NCI-H2029 (cell line): ENCODE data around the gene SLC16A3.

Source experiments
- DNase-seq: peaks from one replicate; lab custom pipeline; 2025; lab: John Stamatoyannopoulos, UW

SLC16A3 gene

GRCh38 chr17:82269138-82269881 is 40.5 kb downstream of the SLC16A3 start:
- no peak for DNase-seq

- no peak for DNase-seq
Measured at GRCh38 chr17:82269882-82270500, 41.1 kb downstream of the SLC16A3 start.

GRCh38 chr17:82270651-82271050 is 41.8 kb downstream of the SLC16A3 start:
- no peak for DNase-seq

- no peak for DNase-seq
Measured at GRCh38 chr17:82271401-82271800, 42.6 kb downstream of the SLC16A3 start.

- DNase-seq = no peak
Measured at GRCh38 chr17:82272495-82273326, 43.9 kb downstream of the SLC16A3 start.

- peak; percentile 71 for DNase-seq
Measured at GRCh38 chr17:82273327-82274133, 44.7 kb downstream of the SLC16A3 start, which contains the start of gene CSNK1D. Gene CSNK1D, minus strand, starts transcription at chr17:82273700. Its CDS starts 319 bp downstream, at chr17:82273381.

DNA sequence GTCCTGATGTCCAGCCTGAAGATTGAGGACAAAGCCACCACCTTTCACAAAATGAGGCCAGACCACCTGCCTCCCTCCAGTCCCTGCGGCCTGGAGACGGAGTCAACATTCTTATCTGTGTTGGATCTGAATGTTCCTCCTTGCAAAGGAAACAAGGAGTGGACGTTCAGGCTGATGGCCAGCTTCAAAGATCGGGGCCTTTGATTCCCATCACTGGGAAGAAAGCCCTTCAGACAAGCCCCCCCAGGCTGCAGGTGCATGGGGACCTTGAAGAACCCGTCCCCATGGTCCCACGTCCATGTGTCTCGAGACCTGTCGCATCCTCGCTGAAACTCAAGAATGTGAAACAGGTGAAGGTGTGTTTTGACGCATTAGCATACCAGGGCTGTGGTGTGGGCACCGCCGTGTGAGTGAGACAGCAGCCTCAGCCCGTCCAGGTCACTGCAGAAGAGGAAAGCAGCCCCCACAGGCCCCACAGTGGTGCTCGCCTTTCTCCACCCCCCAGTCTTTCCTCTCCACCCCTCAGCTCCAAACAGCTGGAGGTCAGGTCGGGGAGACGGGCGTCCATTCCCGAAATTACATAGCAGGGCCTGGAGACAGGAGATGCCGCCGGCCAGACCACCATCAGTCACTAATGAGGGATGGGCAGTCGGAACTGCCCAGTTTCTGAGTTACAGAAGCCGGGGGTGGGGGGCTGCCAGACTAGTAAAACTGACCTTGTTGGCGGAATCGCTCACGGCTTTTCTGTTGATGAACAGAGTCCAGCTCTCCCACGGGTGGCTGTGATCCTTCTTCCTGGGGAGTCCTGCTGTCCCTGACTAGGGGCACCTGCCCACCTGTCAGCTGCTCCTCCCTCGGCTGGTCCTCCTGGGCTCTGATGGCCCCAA is 45.5 kb downstream of the SLC16A3 start:
- no peak for DNase-seq

DNA sequence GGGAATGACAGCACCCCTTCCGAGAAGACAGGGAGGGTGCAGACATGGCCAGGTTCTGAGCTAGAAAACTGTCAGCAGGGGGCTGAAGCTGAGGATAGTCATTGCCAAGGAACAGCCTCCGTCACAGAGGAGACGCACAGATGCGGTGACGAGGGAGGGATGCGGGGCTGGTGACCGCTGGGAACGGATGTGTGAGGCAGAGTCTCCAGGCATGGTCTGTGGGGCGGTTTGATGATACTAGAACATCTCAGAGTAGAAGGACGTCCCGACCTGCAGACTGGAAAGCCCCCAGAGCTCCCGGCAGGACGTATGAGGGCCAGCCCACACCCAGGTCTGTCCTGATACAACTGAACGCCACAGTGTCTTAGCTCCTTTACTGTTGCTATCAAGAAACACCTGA is 46.5 kb downstream of the SLC16A3 start:
- no peak for DNase-seq

GRCh38 chr17:82276938-82277337 is 48.1 kb downstream of the SLC16A3 start:
- no peak for DNase-seq

- no peak for DNase-seq
Measured at GRCh38 chr17:82277851-82278250, 49.0 kb downstream of the SLC16A3 start.

GRCh38 chr17:82278308-82278707 is 49.5 kb downstream of the SLC16A3 start:
- DNase-seq = no peak

- DNase-seq = no peak
Measured at GRCh38 chr17:82278786-82279391, 50.0 kb downstream of the SLC16A3 start.

DNA sequence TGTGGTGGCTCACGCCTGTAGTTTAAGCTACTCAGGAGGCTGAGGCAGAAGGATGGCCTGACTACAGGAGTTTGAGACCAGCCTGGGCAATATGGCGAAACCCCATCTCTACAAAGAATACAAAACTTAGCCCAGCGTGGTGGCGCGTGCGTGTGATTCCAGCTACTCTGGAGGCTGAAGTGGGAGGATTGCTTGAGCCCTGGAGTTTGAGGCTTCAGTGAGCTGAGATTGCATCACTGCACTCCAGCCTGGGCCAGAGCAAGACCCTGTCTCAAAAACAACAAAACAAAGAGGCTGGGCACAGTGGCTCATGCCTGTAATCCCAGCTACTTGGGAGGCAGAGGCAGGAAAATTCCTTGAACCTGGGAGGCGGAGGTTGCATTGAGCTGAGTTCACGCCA is 51.7 kb downstream of the SLC16A3 start:
- no peak for DNase-seq

GRCh38 chr17:82281076-82281475 is 52.2 kb downstream of the SLC16A3 start:
- DNase-seq = no peak

GRCh38 chr17:82281502-82282238 is 52.8 kb downstream of the SLC16A3 start:
- DNase-seq = no peak

- DNase-seq = no peak
Measured at GRCh38 chr17:82282239-82283207, 53.7 kb downstream of the SLC16A3 start.

DNA sequence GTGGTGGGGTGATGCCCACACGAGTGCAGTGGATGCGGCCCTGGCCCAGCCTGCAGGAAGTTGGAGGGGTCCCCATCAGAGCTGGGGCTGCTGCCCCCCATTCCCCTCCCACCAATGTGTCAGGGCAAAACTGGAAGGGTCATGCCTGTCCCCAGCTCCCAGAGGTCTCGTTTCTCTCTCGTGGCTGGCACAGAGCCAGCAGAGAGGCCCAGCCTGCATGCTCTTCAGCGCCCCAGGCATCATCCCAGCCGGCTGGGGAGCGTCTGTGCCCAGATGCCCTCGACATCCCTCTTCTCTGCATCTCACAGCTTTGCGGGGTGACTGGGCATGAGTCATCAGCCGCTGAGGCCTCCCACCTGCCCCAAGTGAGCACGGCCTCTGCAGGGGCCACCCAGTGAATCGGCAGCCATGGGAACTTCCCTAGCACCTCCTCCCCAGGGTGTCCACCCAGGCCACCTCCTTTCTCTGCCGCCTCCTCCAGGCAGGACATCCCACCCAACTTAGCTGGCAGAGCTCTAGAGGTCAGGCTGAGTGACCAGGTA is 54.4 kb downstream of the SLC16A3 start:
- DNase-seq = no peak

DNA sequence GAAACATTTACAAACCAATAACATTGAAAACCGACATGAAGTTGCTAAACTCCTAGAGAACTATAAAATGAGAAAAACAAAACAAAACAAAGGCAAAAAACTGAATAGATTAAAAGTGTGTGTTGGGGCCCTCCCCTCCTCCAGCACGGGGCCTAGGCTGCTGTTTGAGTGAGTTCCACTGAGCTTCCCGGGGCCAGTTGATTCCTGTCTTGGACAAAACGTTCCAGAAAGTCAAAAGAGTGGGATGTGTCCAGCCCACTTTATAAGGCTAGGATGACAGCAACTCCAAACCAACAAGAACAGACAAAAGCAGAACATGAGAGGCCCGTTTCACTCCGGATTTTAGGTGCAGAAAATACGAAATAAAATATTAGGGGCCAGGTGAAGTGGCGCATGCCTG is 56.3 kb downstream of the SLC16A3 start:
- no peak for DNase-seq
